NCI-H748 treated with DMSO at 0.1 percent for 48 hours (cell line): ENCODE data around the gene NDUFV1.
"Not testable (repeated sequence)": the region's sequence is repeated elsewhere in the genome, so short reads cannot be mapped to it uniquely, and the experiment has no call there.

Experiments
- DNase-seq: peaks from one replicate; lab custom pipeline; 2025; lab: John Stamatoyannopoulos, UW

Gene NDUFV1

GRCh38 chr11:67611704-67612587 lies 5.2 kb downstream of the NDUFV1 start:
- DNase-seq: no peak

- no peak for DNase-seq
Observed at GRCh38 chr11:67612751-67613150, 6.0 kb downstream of the NDUFV1 start.

DNA sequence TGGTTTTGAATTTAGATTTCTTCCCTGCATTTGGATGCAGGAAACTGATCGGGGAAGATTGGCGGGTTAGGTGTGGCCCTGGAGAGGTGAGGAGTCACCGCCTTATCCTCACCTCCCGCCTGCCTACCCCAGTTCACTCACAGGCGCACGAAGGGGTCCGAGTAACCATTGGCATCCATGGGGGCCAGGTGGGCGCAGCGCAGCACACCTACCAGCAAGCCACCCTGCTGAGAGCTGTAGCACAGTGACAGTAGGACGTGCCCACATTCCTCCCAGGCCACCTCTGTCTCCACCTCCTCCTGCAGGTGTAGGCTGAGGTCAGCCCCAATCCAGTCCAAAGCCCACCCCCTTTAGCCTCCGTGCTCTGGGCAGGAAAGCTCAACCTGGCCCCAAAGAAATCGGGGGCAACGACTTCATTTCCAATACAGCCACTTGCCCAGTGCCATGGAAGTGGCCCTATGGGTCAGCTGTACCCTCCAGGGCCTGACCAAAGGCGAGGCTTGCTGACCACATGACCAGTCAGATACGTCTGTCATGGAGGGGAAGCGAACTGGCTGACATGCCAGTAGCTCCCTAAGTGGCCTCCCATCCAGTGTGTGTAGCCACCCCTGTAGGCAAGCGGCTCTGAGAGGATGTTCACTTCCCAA lies 6.7 kb downstream of the NDUFV1 start:
- DNase-seq: no peak

DNA sequence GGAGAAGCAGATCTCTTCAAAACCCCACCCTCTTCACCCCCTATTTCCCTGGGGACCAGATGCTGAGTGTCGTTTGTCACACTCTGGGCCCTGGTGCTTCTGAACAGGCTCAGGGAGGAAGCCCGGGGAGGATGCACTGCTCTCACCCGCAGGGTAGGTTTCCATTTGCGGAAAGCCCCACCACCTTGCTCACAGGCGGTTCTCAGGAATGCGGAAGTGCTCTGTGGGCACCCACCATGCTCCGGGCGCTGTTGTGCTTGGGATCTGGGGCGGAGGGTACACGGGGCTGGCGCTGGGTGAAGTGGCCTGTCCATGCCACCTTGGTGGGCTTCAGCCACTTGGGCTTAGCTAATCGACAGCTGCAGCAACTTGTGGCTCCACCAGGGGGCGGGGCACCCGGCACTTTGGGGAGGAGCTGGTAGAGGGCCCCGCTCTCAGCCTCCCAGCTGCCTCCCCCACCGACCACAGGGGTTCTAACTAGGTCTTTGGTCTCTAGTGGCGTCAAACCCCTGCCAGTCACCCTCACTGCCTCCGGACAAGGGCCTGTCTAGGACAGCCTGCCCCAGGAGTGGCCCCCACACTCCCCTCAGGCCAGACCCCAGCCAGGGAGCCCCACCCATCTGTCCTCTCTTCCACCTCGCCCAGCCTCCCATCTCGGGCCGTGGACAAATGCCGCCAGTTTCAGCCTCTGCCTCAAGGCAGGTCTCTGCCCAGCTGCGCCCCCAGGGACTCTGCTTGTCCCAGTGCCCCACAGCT lies 7.4 kb downstream of the NDUFV1 start:
- DNase-seq: no peak

- DNase-seq: peak; percentile 5
Observed at GRCh38 chr11:67614730-67615714, 8.3 kb downstream of the NDUFV1 start.

- no peak for DNase-seq
Observed at GRCh38 chr11:67615728-67616430, 9.1 kb downstream of the NDUFV1 start.

- no peak for DNase-seq
Observed at GRCh38 chr11:67616431-67617242, 9.9 kb downstream of the NDUFV1 start.

DNA sequence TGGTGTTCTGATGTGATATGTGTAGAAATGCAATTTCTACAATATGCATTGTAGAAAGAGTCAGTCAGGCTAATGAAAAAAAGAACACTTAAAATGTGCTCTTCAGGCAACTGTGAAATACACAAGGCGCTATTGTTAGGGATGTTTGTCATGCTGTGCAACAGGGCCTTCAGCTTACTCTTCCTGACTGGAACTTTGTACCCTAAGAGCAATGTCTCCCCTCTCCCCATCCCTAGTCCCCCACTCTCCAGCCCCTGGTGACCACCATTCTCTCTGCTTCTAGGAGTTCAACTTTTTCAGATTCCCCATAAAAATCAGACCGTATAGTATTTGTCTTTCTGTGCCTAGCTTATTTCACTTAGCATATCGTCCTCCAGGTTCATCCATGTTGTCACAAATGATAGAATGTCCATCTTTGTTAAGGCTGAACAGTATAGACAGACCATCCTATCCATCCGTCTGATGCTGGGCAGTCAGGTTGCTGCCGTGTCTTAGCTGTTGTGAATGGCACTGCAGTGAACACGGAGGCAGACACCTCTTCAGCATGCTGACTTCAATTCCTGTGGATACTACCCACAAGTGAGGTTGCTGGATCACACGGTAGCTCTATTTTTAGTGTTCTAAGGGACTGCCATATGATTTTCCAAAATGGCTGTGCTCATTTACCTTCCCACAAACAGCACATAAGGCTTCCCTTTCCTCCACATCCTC lies 10.7 kb downstream of the NDUFV1 start:
- DNase-seq: no peak

DNA sequence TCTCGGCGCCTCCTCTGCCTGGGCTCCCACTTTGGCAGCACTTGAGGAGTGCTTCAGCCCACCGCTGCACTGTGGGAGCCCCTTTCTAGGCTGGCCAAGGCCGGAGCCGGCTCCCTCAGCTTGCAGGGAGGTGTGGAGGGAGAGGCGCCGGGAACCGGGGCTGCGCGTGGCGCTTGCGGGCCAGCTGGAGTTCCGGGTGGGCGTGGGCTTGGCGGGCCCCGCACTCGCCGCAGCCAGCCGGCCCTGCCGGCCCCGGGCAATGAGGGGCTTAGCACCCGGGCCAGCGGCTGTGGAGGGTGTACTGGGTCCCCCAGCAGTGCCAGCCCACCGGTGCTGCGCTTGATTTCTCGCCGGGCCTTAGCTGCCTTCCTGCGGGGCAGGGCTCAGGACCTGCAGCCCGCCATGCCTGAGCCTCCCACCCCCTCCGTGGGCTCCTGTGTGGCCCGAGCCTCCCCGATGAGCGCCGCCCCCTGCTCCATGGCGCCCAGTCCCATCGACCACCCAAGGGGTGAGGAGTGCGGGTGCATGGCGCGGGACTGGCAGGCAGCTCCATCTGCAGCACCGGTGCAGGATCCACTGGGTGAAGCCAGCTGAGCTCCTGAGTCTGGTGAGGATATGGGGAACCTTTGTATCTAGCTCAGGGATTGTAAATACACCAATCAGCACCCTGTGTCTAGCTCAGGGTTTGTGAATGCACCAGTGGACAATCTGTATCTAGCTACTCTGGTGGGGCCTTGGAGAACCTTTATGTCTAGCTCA lies 12.3 kb downstream of the NDUFV1 start:
- not testable (repeated sequence) for DNase-seq

GRCh38 chr11:67619683-67620618 lies 13.2 kb downstream of the NDUFV1 start:
- DNase-seq: peak; percentile 7

- DNase-seq: peak; percentile 45
Observed at GRCh38 chr11:67620621-67621020, 13.9 kb downstream of the NDUFV1 start.

DNA sequence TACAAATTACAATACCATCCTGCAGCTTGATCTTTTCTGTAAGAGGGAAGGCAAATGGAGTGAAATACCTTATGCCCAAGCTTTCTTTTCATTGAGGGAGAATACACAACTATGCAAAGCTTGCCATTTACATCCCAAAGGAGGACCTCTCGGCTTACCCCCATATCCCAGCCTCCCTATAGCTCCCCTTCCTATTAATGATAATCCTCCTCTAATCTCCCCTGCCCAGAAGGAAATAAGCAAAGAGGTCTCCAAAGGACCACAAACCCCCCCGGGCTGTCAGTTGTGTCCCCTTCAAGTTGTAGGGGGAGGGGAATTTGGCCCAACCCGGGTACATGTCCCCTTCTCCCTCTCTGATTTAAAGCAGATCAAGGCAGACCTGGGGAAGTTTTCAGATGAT lies 15.2 kb downstream of the NDUFV1 start:
- DNase-seq: not testable (repeated sequence)

- DNase-seq: not testable (repeated sequence)
Observed at GRCh38 chr11:67622905-67623304, 16.2 kb downstream of the NDUFV1 start.

DNA sequence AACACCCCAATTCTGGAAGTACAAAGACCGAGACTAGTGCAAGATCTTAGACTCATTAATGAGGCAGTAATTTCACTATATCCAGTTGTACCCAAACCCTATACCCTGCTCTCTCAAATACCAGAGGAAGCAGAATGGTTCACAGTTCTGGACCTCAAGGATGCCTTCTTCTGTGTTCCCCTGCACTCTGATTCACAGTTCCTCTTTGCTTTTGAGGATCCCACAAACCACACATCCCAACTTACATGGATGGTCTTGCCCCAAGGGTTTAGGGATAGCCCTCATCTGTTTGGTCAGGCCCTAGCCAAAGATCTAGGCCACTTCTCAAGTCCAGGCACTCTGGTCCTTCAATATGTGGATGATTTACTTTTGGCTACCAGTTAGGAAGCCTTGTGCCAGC lies 17.1 kb downstream of the NDUFV1 start:
- not testable (repeated sequence) for DNase-seq

DNA sequence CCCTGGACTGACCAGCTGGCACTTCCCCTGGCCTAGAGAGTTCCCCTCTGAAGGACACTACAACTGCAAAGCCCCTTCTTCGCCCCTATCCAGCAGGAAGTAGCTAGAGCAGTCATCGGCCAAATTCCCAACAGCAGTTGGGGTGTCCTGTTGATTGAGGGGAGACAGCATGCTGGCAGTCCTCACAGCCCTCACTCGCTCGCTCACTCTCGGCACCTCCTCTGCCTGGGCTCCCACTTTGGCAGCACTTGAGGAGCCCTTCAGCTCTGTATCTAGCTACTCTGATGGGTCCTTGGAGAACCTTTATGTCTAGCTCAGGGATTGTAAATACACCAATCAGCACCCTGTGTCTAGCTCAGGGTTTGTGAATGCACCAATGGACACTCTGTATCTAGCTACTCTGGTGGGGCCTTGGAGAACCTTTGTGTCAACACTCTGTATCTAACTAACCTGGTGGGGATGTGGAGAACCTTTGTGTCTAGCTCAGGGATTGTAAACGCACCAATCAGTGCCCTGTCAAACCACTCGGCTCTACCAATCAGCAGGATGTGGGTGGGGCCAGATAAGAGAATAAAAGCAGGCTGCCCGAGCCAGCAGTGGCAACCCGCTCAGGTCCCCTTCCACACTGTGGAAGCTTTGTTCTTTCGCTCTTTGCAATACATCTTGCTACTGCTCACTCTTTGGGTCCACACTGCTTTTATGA lies 19.5 kb downstream of the NDUFV1 start:
- not testable (repeated sequence) for DNase-seq

DNA sequence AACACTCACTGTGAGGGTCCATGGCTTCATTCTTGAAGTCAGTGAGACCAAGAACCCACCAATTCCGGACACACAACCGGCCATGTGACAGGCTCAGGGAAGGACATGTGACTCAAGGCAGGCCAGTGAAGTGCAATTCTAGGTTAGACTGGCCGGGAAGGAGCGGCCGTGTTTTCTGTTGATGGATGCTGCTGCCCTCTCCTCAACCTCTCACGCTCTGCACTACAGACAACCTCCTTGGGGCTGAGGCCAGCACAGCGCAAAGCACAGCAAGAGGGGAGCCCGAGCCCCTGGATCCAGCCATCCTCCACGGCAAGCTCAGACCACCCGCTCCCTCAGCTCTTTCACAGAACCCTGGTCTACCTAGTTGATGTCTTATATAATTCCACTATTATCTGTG lies 20.2 kb downstream of the NDUFV1 start:
- DNase-seq: no peak

GRCh38 chr11:67627441-67627811 lies 20.7 kb downstream of the NDUFV1 start:
- no peak for DNase-seq
